Activated T-helper 1 cell treated with anti-CD3 and anti-CD28 coated beads, Interleukin-2, amount 50 U/mL, for 16 hours (primary cell): ENCODE results near the gene FARP1.

Experiments
- DNase-seq, 2 donors: peaks; one replicate each; pipeline ENCODE4 v3.0.0-alpha.2; 2020; ENCODE audit warnings: low read depth in 1 of 2, low spot score in 1 of 2

FARP1 gene

GRCh38 chr13:98456413-98456845 lies 313.5 kb downstream of the FARP1 start:
- DNase-seq, result no peak

GRCh38 chr13:98457053-98457452 lies 314.2 kb downstream of the FARP1 start:
- no peak for DNase-seq

- DNase-seq, result no peak
Measured at GRCh38 chr13:98458431-98458830, 315.5 kb downstream of the FARP1 start.

- DNase-seq, result no peak
Measured at GRCh38 chr13:98459171-98459681, 316.3 kb downstream of the FARP1 start.

- no peak for DNase-seq
Measured at GRCh38 chr13:98459721-98460370, 317.0 kb downstream of the FARP1 start.

GRCh38 chr13:98460516-98460915 lies 317.6 kb downstream of the FARP1 start:
- no peak for DNase-seq

GRCh38 chr13:98461486-98462240 lies 318.8 kb downstream of the FARP1 start:
- DNase-seq, result no peak

GRCh38 chr13:98462241-98462882 lies 319.5 kb downstream of the FARP1 start:
- DNase-seq, result no peak

- no peak for DNase-seq
Measured at GRCh38 chr13:98462946-98463345, 320.1 kb downstream of the FARP1 start.

- DNase-seq, result no peak
Measured at GRCh38 chr13:98466634-98467236, 323.8 kb downstream of the FARP1 start.

GRCh38 chr13:98467263-98467985 lies 324.5 kb downstream of the FARP1 start:
- no peak for DNase-seq

GRCh38 chr13:98468361-98468760 lies 325.5 kb downstream of the FARP1 start:
- no peak for DNase-seq

- DNase-seq, result no peak
Measured at GRCh38 chr13:98468929-98469328, 326.0 kb downstream of the FARP1 start.

- no peak for DNase-seq
Measured at GRCh38 chr13:98470920-98471319, 328.0 kb downstream of the FARP1 start.

- DNase-seq, result no peak
Measured at GRCh38 chr13:98471934-98472333, 329.0 kb downstream of the FARP1 start.

GRCh38 chr13:98473135-98473787 lies 330.4 kb downstream of the FARP1 start:
- DNase-seq, result no peak

GRCh38 chr13:98473788-98474144 lies 330.9 kb downstream of the FARP1 start:
- DNase-seq, result no peak

- DNase-seq, result no peak
Measured at GRCh38 chr13:98474292-98474691, 331.4 kb downstream of the FARP1 start.

GRCh38 chr13:98474761-98475160 lies 331.9 kb downstream of the FARP1 start:
- no peak for DNase-seq

- no peak for DNase-seq
Measured at GRCh38 chr13:98475522-98475921, 332.6 kb downstream of the FARP1 start.
